DOHH2 (cell line): Measurements from ENCODE around the gene RAP1B.

Experiments used
- EZH2phosphoT487 ChIP-seq: fragments of 200-600 bp; sonication (generic); IDR thresholded peaks from 2 replicates; pipeline ENCODE4 v1.6.1; 2017; ENCODE audit warnings: borderline replicate concordance, mild to moderate bottlenecking, antibody characterized with exemption, low read length, moderate library complexity, mixed read lengths
- TF ChIP-seq, protein P1 (sequence below): fragments of 200-600 bp; sonication (generic); IDR thresholded peaks from one replicate; pipeline ENCODE4 v1.5.1; 2014; ENCODE audit warnings: antibody characterized with exemption, mild to moderate bottlenecking, low read depth, low read length; ENCODE audit not compliant: poor library complexity, severe bottlenecking

- TF ChIP-seq, protein P1, sequence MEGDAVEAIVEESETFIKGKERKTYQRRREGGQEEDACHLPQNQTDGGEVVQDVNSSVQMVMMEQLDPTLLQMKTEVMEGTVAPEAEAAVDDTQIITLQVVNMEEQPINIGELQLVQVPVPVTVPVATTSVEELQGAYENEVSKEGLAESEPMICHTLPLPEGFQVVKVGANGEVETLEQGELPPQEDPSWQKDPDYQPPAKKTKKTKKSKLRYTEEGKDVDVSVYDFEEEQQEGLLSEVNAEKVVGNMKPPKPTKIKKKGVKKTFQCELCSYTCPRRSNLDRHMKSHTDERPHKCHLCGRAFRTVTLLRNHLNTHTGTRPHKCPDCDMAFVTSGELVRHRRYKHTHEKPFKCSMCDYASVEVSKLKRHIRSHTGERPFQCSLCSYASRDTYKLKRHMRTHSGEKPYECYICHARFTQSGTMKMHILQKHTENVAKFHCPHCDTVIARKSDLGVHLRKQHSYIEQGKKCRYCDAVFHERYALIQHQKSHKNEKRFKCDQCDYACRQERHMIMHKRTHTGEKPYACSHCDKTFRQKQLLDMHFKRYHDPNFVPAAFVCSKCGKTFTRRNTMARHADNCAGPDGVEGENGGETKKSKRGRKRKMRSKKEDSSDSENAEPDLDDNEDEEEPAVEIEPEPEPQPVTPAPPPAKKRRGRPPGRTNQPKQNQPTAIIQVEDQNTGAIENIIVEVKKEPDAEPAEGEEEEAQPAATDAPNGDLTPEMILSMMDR: no peak
- no peak for TF ChIP-seq EZH2phosphoT487
These were observed 54.4 kb downstream of the RAP1B start for GRCh38 chr12:68665016-68665569.
